ENCODE data around the gene MUC20. TPM values are rescaled to one million over a fixed set of nuclear protein-coding genes. Genes with fewer than 3 reads are reported as not detected.

MUC20 gene
- total RNA-seq, 1 donor from 2014 or later: 9.3 TPM

- no peak for TF ChIP-seq CTCF (conservative IDR thresholded peaks at IDR 0.05; ENCODE audit: low read depth, low read length)
- no peak overlapping the region for H3K4me3 ChIP-seq (ENCODE audit: low read depth, low read length)
- DNase-seq (ENCODE audit: low read depth): no peak
Observed at GRCh38 chr3:195754906-195755305, 34.1 kb downstream of the MUC20 start.

- no peak for DNase-seq (ENCODE audit: low read depth)
- no peak for TF ChIP-seq CTCF (conservative IDR thresholded peaks at IDR 0.05; ENCODE audit: low read depth, low read length)
- H3K4me3 ChIP-seq (ENCODE audit: low read depth, low read length): no peak overlapping the region
Observed at GRCh38 chr3:195755391-195755790, 34.6 kb downstream of the MUC20 start.

DNA sequence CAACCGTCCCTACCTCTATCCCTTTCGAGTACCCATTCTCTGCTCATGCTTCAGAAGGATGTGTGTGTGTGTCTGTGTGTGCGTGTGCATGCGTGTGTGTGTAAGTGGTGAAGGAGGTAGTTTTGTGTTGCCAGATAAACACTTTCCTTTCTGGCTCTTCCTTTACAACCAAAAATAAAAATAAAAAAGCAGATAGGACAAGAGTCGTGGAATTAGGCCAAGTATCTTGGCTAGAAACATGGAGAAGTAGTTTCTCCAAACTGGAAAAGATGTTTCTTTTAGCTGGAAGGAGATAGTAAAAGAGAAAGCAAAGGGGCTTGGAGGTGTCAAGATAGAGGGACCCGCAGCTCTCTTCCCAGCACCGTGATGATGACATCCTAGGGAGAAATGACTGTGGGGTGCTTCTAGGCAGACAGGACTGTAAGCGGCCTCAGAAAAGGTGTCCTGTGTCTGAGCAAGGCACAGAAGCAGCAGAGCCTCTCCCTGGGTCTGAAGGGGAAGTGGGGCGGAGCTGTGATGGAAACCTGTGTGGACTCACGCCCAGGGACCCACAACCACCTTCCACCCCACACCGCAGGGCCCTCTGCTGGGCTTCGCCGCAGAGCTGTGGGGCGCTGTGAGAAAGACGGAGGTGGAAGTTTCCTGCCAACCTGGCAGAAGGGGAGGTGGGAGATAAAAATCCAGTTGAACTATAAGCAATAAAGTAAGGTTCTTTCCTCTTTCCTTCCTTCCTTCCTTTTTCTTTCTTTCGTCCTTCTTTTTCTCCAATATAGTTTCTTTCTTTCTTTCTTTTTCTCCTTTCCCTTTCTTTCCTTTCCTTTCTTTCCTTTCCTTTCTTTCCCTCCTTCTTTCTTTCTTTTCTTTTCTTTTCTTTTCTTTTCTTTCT is 35.3 kb downstream of the MUC20 start:
- DNase-seq (ENCODE audit: low read depth): no peak
- TF ChIP-seq CTCF (conservative IDR thresholded peaks at IDR 0.05; ENCODE audit: low read depth, low read length): no peak
- no peak overlapping the region for H3K4me3 ChIP-seq (ENCODE audit: low read depth, low read length)

DNA sequence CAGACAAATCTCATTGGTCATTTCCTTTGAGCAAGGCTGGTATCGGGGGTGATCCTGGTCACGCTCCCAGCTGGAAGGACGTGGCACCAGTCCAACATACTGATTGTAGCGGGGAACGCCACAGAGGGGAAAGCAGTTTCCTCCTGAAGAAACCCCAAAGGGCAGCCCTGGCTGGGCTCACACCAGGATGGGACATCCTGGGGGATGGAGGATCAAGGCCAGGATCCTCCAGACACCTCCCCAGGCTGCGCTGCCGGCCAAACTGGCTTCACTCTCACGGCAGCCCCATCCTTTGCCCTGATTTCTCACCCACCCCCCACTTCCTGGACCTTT is 36.6 kb downstream of the MUC20 start:
- DNase-seq (ENCODE audit: low read depth): no peak
- no peak for TF ChIP-seq CTCF (conservative IDR thresholded peaks at IDR 0.05; ENCODE audit: low read depth, low read length)
- H3K4me3 ChIP-seq (ENCODE audit: low read depth, low read length): no peak overlapping the region

- DNase-seq (ENCODE audit: low read depth): no peak
- H3K4me3 ChIP-seq (ENCODE audit: low read depth, low read length): no peak overlapping the region
- no peak for TF ChIP-seq CTCF (conservative IDR thresholded peaks at IDR 0.05; ENCODE audit: low read depth, low read length)
Observed at GRCh38 chr3:195757827-195758226, 37.0 kb downstream of the MUC20 start.

GRCh38 chr3:195758721-195759353 is 38.1 kb downstream of the MUC20 start:
- no peak overlapping the region for H3K4me3 ChIP-seq (ENCODE audit: low read depth, low read length)
- DNase-seq (ENCODE audit: low read depth): no peak
- TF ChIP-seq CTCF (conservative IDR thresholded peaks at IDR 0.05; ENCODE audit: low read depth, low read length): no peak
